GM20000 (cell line): ENCODE results near the gene TPCN1.

ENCODE experiments used
- DNase-seq: peaks from one replicate; pipeline ENCODE4 v3.0.0; 2012; ENCODE audit warnings: low spot score
- CTCF ChIP-seq: IDR thresholded peaks from 2 replicates; pipeline ENCODE4 v1.5.1; 2012; ENCODE audit warnings: mild to moderate bottlenecking, control low read depth; ENCODE audit errors: extremely low read depth, missing control alignments

TPCN1 gene

DNA sequence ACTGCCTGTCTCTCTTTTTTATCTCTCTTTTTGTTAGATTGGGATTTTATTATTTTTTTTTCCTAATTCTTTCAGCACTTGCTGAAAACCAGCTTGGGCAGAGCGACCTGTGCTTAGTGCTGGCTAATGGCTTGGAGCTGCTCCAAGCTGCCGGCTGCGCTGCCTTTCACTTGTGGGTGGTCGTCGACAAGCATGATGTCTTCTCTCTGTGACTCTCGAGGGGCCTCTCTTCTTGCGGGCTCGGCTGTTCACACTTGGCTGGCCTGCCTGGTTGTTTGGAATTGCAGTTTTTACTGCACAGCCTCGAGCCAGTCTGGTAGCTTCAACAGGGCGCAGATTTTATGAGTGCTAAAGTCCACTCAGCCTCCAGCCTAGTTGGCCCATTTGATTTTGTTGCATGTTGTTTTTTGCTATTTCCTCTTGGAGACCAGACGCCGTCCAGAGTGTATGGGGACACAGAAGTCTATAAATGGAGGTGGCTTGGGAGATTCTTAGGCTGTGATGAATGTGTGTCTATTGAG, 18.6 kb downstream of the TPCN1 start:
- TF ChIP-seq CTCF = no peak
- DNase-seq = no peak

DNA sequence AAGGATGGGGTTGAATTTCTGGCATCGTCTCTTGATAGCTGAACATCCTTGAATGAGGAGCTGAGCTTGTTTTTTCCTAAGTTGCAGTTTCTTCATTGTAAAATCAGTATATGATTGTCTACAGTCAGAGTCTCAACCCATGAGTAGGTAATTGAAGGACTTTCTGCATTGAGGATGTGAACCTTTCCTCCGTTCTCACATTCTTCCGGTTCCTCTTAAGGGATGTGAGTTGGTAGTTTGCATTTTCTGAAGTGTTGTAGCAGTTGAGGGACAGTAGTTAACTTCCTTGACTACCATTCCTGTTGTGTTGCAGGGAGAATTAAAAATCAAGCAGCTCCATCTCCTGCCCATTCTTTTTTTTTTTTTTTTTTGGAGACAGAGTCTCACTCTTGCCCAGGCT, 19.1 kb downstream of the TPCN1 start:
- DNase-seq = peak; percentile 47
- TF ChIP-seq CTCF = no peak

DNA sequence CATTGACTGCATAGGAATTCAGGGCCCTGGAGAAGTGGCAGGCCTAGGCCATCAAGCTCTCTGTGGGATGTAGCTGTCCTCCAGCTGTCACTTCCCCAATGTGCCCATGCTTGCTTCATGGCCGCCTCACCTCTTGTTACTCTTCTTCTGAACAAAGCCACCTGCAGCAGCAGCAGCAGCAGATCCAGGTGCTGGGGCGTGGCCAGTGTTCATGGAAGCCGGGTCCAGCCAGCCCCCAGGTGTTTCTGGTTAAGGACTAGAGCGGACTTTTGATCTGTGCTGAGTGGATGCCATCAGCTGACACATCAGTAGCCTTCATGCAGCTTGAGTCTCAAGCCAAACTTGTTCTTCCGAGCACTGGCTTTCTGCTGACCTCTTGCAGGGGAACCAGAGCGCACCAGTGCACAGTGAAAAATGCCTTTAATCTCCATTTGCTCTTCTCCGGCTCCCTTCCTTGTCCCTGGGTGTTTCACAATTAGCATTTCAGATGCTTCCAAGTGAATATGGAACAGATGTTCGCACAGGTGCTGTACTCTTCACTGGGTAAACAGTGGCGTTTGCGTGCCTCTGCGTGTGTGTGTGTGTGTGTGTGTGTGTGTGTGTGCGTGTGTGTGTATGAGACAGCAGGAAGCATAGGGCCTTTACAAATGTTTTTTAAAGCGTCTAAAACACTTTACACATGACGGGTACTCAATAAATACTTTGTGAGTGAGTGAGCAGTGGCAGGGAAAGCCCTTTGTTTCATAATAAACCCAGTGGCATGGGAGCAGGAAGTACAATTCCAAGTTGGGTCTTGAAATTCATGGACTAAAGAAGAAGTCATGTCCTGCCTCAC, 20.1 kb downstream of the TPCN1 start:
- TF ChIP-seq CTCF = no peak
- DNase-seq = no peak

DNA sequence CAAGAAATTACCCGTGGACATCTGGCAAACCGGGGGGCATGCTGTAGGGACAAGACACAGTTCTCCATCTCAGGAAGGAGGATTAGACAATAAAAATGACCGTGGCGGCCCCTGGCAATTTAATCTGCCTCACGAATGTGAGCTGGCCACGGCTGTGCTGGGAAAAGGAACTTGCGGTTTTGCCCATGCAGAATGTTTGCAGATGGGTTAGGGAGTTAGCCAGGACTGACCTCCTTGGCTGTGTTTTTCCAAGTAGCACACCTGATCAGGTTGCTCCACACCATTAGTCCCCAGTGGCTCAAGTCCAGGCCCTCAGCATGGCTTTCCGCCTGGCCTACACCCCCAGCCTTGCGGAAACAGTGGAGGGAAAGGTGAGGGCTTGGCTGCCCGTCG, 20.8 kb downstream of the TPCN1 start:
- DNase-seq = no peak
- TF ChIP-seq CTCF = no peak

DNA sequence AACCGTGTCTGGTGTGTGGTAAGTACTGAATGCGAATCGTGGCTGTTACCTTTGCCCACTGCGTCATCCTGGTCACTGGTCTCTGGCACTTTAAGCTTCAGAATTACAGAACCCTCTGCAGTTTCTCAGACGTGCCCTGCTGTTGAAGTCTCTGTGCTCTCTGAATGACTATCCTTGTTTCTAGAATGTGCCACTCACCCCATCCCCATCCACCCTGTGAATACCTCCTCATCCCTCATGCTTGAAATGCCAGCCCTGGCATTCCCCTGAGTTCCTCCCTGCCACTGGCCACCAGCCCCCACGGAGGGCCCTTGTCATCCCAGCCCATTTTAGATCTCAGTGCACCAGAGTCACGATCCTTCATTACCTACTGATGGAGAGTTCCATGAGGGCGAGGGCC, 21.3 kb downstream of the TPCN1 start:
- no peak for TF ChIP-seq CTCF
- DNase-seq = no peak

GRCh38 chr12:113244047-113244460, 22.8 kb downstream of the TPCN1 start:
- no peak for DNase-seq
- no peak for TF ChIP-seq CTCF

- DNase-seq = no peak
- TF ChIP-seq CTCF = no peak
Measured at GRCh38 chr12:113244478-113244958, 23.3 kb downstream of the TPCN1 start.
